Inferior parietal cortex (tissue), 1 donor: ENCODE results near the gene DAZAP1.
"Not testable (repeated sequence)": the region's sequence is repeated elsewhere in the genome, so short reads cannot be mapped to it uniquely, and the experiment has no call there.

Experiments
- DNase-seq: peaks from one replicate; pipeline ENCODE4 v3.0.0-alpha.2; 2016; ENCODE audit errors: extremely low spot score

DAZAP1 gene

GRCh38 chr19:1410136-1410786 lies 2.9 kb downstream of the DAZAP1 start:
- DNase-seq, result no peak

- no peak for DNase-seq
Observed at GRCh38 chr19:1410789-1411188, 3.4 kb downstream of the DAZAP1 start.

GRCh38 chr19:1411255-1412191 lies 4.1 kb downstream of the DAZAP1 start:
- DNase-seq, result peak; percentile 91

DNA sequence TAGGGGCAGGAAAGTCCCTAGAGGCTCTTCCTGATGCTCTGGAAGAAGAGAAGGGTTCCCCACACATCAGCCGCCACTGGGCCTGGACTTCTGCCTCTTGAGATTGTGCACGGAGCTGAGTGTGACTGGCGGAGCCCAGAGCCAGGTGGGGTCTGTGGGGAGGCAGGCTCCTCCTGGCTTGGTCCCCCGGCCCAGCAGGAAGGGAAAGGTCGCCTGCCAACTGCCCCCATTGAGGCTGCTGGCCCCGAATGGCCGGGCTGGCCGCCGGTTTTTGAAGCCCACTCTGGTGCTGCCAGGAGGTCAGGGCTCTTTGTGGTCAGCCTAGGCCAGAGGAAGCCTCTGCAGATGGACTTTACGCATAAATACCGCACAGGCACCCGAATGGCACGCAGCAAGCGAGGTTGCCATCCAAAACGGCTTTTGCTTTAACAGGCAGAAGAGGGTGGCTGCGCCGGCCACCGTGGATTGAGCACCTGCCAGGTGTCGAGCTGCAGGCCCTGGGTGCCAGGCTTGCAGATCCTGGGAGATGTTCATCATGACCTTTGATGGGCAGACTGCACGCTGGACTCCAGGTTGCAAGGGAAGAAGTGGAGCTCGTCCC lies 5.0 kb downstream of the DAZAP1 start:
- no peak for DNase-seq

- DNase-seq, result no peak
Observed at GRCh38 chr19:1412995-1413800, 5.8 kb downstream of the DAZAP1 start.

GRCh38 chr19:1416014-1416841 lies 8.8 kb downstream of the DAZAP1 start:
- no peak for DNase-seq

- DNase-seq, result no peak
Observed at GRCh38 chr19:1417145-1417544, 9.8 kb downstream of the DAZAP1 start.

GRCh38 chr19:1417681-1418495 lies 10.5 kb downstream of the DAZAP1 start:
- DNase-seq, result no peak

DNA sequence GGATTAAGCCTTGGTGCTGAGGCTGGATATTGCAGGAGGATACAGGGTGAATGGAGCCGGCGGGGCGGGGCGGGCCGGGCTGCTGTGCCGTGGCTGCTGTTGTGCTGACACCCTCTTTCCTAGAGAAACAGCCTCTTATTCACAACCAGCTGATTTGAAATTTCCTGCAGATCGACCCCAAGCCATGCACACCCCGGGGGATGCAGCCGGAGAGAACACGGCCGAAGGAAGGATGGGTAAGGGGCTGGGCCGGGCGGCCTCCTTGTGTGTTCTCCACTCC lies 11.1 kb downstream of the DAZAP1 start:
- DNase-seq, result no peak

DNA sequence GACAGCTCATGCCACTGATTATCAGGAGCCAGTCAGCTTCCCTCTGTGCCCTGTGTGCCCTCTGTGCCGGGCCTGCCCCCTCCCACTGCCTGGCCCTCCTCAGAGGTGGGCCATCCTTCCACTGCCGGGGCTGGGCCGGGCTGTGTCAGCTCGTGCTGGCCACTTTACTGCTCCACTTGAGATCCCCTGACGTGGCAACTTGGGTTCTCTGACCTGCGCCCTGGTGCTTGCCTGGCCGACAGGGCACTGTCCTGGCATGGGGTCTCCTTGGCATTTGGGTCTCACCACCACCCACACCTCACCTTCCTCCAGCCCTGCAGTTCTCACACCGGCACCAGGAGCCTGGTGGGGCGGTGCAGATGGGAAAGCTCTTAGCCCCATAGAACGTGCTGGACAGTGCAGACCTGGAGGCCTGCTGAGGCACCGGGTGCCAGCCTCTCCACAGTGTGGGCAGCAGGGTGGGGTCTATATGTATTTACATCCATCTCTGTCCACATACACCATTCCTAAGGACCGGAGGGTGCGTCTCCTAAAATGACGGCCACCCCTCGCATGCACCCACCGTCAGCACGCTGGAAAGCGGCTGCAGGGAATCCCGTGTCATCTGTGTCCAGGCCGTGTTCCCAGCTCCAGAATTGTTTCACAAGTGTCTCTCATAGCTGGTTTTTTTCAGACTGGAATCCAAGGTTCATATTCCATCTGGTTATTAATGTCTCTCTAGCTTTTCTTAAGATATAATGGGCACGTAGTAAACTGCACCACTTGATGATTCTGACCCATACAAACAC lies 11.8 kb downstream of the DAZAP1 start:
- DNase-seq, result no peak

- DNase-seq, result not testable (repeated sequence)
Observed at GRCh38 chr19:1420085-1420484, 12.7 kb downstream of the DAZAP1 start.

GRCh38 chr19:1420590-1420989 lies 13.2 kb downstream of the DAZAP1 start:
- DNase-seq, result no peak

DNA sequence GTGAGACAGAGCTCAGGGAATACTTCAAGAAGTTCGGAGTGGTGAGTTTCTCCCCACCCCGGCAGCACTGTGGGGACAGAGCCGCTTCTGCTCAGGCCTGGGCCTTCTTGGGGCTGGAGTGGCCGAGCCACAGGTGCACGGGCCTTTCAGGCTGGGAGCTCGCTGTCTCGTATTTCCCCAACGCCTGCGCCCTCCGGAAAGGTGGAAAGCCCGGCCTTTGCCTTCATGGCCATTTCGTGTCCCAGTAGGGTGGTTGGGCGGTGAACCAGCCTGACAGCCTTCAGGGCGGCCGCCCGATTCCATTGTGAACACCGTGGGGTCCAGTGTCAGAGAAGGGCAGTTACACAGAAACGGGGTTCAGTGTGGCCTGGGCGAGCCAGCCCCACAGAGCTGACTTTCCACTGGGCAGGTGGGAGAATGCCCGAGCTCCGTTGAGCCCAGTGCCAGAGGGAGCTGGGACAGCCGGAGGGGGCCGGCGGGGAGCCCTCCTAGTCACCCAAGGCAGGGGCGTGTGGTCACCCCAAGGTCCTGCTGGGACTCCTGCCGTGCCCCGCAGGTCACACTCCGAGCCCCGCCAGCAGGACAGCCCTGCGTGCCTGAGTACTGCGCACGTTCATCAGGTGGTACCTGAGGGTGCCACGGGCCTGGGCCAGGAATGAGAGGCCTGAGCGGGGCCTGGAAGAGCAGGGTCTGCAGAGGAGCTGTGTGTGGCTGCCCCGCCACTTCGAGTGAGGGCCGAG lies 14.0 kb downstream of the DAZAP1 start:
- no peak for DNase-seq

DNA sequence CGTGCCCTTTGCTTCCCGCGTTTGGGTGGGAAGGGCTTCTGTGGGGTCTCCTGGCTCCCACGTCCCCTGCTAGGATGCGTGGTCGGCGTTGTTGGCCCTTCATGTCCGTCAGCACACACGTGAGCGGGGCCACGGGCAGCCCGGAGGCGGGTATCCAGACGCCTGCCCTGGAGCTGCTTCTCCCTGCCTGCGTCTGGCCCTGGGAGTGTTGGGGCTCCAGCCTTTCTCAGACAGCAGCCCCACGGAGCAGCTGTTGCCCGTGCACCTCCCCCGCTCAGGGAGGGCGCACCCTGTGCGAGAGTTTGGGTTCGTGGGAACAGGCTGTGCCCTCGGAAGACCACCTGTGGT lies 14.5 kb downstream of the DAZAP1 start:
- no peak for DNase-seq

- DNase-seq, result no peak
Observed at GRCh38 chr19:1422360-1422759, 15.0 kb downstream of the DAZAP1 start.

- no peak for DNase-seq
Observed at GRCh38 chr19:1422943-1423342, 15.6 kb downstream of the DAZAP1 start.

- no peak for DNase-seq
Observed at GRCh38 chr19:1423436-1424191, 16.2 kb downstream of the DAZAP1 start.
